Measurements from ENCODE around the gene SNX21. TPM values are rescaled to one million over a fixed set of nuclear protein-coding genes. Genes with fewer than 3 reads are reported as not detected.
"Not testable (repeated sequence)": the region's sequence is repeated elsewhere in the genome, so short reads cannot be mapped to it uniquely, and the experiment has no call there.

Gene SNX21
- total and polyA plus RNA-seq, 2 donors from 2014 or later: 23.2 to 35.6 TPM

GRCh38 chr20:45796337-45797065 lies 37.1 kb upstream of the SNX21 start:
- no peak for FAIRE-seq
- Histone ChIP-seq H3K36me3 (ENCODE audit: control insufficient read depth in 2 of 3, insufficient read depth in 3 of 3, low read length in 3 of 3) (peaks cover 4 to 20% (median 18%) of the 10 kb centered on the region in 3 donors), H3K9ac (ENCODE audit: low read length in 3 of 3) (no peak overlapping the region), H3K4me1 (ENCODE audit: control insufficient read depth in 2 of 3, insufficient read depth in 2 of 3, low read depth in 1 of 3, low read length in 3 of 3) (peaks cover 0 to 7% (median 5%) of the 10 kb centered on the region in 3 donors), H3K27me3 (ENCODE audit: control insufficient read depth, insufficient read depth, low read length) (no peaks in the 10 kb centered on the region), H3K4me3 (ENCODE audit: low read length in 3 of 3) (no peak overlapping the region), H3K9me3 (ENCODE audit: control insufficient read depth in 2 of 3, insufficient read depth in 1 of 3, low read length in 3 of 3) (no peaks in the 10 kb centered on the region), H3K27ac (ENCODE audit: low read depth in 2 of 2, low read length in 2 of 2) (no peak overlapping the region)
- no peak for DNase-seq
- no peak for TF ChIP-seq CTCF (IDR thresholded peaks at IDR 0.05; ENCODE audit: borderline replicate concordance, extremely low read depth, insufficient read depth)
- intact Hi-C loops (cut with DNase I): no loop called here

DNA sequence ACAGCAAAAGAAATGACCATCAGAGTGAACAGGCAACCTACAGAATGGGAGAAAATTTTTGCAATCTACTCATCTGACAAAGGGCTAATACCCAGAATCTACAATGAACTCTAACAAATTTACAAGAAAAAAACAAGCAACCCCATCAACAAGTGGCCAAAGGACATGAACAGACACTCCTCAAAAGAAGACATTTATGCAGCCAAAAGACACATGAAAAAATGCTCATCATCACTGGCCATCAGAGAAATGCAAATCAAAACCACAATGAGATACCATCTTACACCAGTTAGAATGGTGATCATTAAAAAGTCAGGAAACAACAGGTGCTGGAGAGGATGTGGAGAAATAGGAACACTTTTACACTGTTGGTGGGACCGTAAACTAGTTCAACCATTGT lies 36.1 kb upstream of the SNX21 start:
- H3K4me1 ChIP-seq (ENCODE audit: control insufficient read depth in 2 of 3, insufficient read depth in 2 of 3, low read depth in 1 of 3, low read length in 3 of 3); H3K27me3 ChIP-seq (ENCODE audit: control insufficient read depth, insufficient read depth, low read length); H3K4me3 ChIP-seq (ENCODE audit: low read length in 3 of 3); H3K27ac ChIP-seq (ENCODE audit: low read depth in 2 of 2, low read length in 2 of 2); intact Hi-C loops (cut with DNase I); DNase-seq; H3K9ac ChIP-seq (ENCODE audit: low read length in 3 of 3); H3K9me3 ChIP-seq (ENCODE audit: control insufficient read depth in 2 of 3, insufficient read depth in 1 of 3, low read length in 3 of 3); FAIRE-seq: not testable (repeated sequence)
- H3K36me3 ChIP-seq (ENCODE audit: control insufficient read depth in 2 of 3, insufficient read depth in 3 of 3, low read length in 3 of 3): peaks cover 4 to 26% (median 25%) of the 10 kb centered on the region in 3 donors

DNA sequence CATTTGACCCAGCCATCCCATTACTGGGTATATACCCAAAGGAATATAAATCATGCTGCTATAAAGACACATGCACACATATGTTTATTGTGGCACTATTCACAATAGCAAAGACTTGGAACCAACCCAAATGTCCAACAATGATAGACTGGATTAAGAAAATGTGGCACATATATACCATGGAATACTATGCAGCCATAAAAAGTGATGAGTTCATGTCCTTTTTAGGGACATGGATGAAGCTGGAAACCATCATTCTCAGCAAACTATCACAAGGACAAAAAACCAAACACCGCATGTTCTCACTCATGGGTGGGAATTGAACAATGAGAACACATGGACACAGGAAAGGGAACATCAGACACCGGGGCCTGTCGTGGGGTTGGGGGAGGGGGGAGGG lies 35.6 kb upstream of the SNX21 start:
- intact Hi-C loops (cut with DNase I); H3K27ac ChIP-seq (ENCODE audit: low read depth in 2 of 2, low read length in 2 of 2); FAIRE-seq; H3K9ac ChIP-seq (ENCODE audit: low read length in 3 of 3); H3K9me3 ChIP-seq (ENCODE audit: control insufficient read depth in 2 of 3, insufficient read depth in 1 of 3, low read length in 3 of 3); H3K4me3 ChIP-seq (ENCODE audit: low read length in 3 of 3); H3K4me1 ChIP-seq (ENCODE audit: control insufficient read depth in 2 of 3, insufficient read depth in 2 of 3, low read depth in 1 of 3, low read length in 3 of 3); DNase-seq; H3K27me3 ChIP-seq (ENCODE audit: control insufficient read depth, insufficient read depth, low read length): not testable (repeated sequence)
- H3K36me3 ChIP-seq (ENCODE audit: control insufficient read depth in 2 of 3, insufficient read depth in 3 of 3, low read length in 3 of 3): peaks cover 4 to 31% (median 27%) of the 10 kb centered on the region in 3 donors

DNA sequence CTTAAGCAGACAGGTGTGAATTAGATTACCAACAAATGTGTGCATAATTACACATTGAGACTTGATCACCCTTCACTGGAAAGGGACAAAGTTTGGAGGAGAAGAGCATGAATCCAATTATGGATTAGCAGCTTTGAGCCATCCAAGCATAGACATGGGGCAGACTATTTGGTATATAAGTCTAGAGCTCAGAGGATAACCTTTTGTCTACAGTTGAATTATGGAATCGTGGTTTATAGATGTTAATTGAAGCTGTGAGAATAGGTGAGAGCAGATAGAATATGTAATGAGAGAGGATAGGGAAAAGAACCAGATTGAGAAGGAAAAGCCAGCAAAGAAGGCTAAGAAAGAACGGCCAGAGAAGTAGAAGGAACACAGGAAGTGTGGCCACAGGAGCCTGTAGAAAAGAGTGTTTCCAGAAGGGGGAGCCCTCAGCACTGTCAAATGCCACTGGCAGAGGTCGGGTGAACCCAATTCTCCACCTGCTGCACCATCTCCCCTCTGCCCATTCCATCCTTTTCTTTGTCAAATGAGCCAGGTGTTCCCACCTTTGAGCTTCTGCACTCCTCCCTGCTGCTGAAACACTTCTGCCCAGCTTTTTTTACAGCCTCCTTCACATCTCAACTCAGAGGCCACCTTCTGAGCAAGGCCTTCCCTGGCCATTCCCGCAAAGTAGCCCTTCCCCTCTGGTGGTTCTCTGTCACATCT lies 34.5 kb upstream of the SNX21 start:
- peaks cover 4 to 42% (median 37%) of the 10 kb centered on the region in 3 donors for H3K36me3 ChIP-seq (ENCODE audit: control insufficient read depth in 2 of 3, insufficient read depth in 3 of 3, low read length in 3 of 3)
- no peak overlapping the region for H3K9ac ChIP-seq (ENCODE audit: low read length in 3 of 3)
- no peaks in the 10 kb centered on the region for H3K27me3 ChIP-seq (ENCODE audit: control insufficient read depth, insufficient read depth, low read length)
- intact Hi-C loops (cut with DNase I): no loop called here
- DNase-seq: peak in 4 of 5 donors; percentile 56 to 75 (median 62)
- H3K27ac ChIP-seq (ENCODE audit: low read depth in 2 of 2, low read length in 2 of 2): no peak overlapping the region
- H3K9me3 ChIP-seq (ENCODE audit: control insufficient read depth in 2 of 3, insufficient read depth in 1 of 3, low read length in 3 of 3): no peaks in the 10 kb centered on the region
- FAIRE-seq: no peak
- no peaks in the 10 kb centered on the region for H3K4me1 ChIP-seq (ENCODE audit: control insufficient read depth in 2 of 3, insufficient read depth in 2 of 3, low read depth in 1 of 3, low read length in 3 of 3)
- H3K4me3 ChIP-seq (ENCODE audit: low read length in 3 of 3): no peak overlapping the region
- peak; percentile 58 for TF ChIP-seq CTCF (IDR thresholded peaks at IDR 0.05; ENCODE audit: borderline replicate concordance, extremely low read depth, insufficient read depth)

Data from kidney (tissue), 14 donors.